PC-9 (cell line): ENCODE data around the gene SHKBP1. TPM values are rescaled to one million over a fixed set of nuclear protein-coding genes. Genes with fewer than 3 reads are reported as not detected.
"Not testable (repeated sequence)": the region's sequence is repeated elsewhere in the genome, so short reads cannot be mapped to it uniquely, and the experiment has no call there.

ENCODE experiments used
- BruUV-seq: library from RNA; stranded (reverse); fragments of 400-500 nt; replicated peaks from 2 replicates; lab custom pipeline; 2021; lab: Mats Ljungman, UMichigan
- CTCF ChIA-PET: fragments of 300-600 bp; sonication (Branson Sonifier 250); formaldehyde crosslinking; loops from one replicate; lab custom pipeline; 2022; ENCODE audit warnings: antibody characterized with exemption; lab: Charles Lee
- POLR2A ChIA-PET: fragments of 300-600 bp; sonication (Branson Sonifier 250); formaldehyde crosslinking; loops from one replicate; lab custom pipeline; 2022; ENCODE audit warnings: antibody characterized with exemption; ENCODE audit not compliant: unreplicated experiment; lab: Charles Lee
- DNase-seq, 2 experiments: peaks; one replicate each; pipeline versions ENCODE4 v3.0.0 to v3.0.0-alpha.2; 2015 to 2022; ENCODE audit warnings: mixed read lengths in 1 of 2
- H2AFZ ChIP-seq: fragments of 200-600 bp; sonication (generic); 2 replicates; pipeline ENCODE4 v1.8.1; 2017; ENCODE audit warnings: antibody characterized with exemption
- H3F3A ChIP-seq: fragments of 200-600 bp; sonication (generic); 2 replicates; pipeline ENCODE4 v1.8.1; 2017; ENCODE audit warnings: antibody characterized with exemption, mild to moderate bottlenecking, low read depth; ENCODE audit not compliant: insufficient read depth
- H3K27ac ChIP-seq: fragments of 200-600 bp; sonication (generic); 2 replicates; pipeline ENCODE4 v1.6.1; 2016; ENCODE audit warnings: mixed run types
- H3K27me3 ChIP-seq: fragments of 200-600 bp; sonication (generic); 2 replicates; pipeline ENCODE4 v1.6.1; 2016; ENCODE audit warnings: low read depth, mixed run types; ENCODE audit not compliant: insufficient read depth
- H3K36me3 ChIP-seq: fragments of 200-600 bp; sonication (generic); 2 replicates; pipeline ENCODE4 v1.6.1; 2016; ENCODE audit warnings: low read depth, mixed run types
- H3K4me1 ChIP-seq: fragments of 200-600 bp; sonication (generic); replicated peaks from 2 replicates; pipeline ENCODE4 v1.6.1; 2016; ENCODE audit warnings: mixed run types; ENCODE audit not compliant: insufficient read depth
- H3K4me2 ChIP-seq: fragments of 200-600 bp; sonication (generic); 2 replicates; pipeline ENCODE4 v1.6.1; 2017; ENCODE audit warnings: mixed run types
- H3K4me3 ChIP-seq: fragments of 200-600 bp; sonication (generic); 2 replicates; pipeline ENCODE4 v1.6.1; 2016; ENCODE audit warnings: mixed run types
- H3K79me2 ChIP-seq: fragments of 200-600 bp; sonication (generic); 2 replicates; pipeline ENCODE4 v1.6.1; 2017; ENCODE audit warnings: low read depth, mixed run types
- H3K9me2 ChIP-seq: fragments of 200-600 bp; sonication (generic); 2 replicates; pipeline ENCODE4 v1.8.1; 2017; ENCODE audit warnings: mild to moderate bottlenecking; ENCODE audit not compliant: insufficient read depth
- H3K9me3 ChIP-seq: fragments of 200-600 bp; sonication (generic); 2 replicates; pipeline ENCODE4 v1.8.1; 2016; ENCODE audit warnings: low read depth; ENCODE audit not compliant: insufficient read depth
- H4K20me1 ChIP-seq: fragments of 200-600 bp; sonication (generic); 2 replicates; pipeline ENCODE4 v1.8.1; 2017; ENCODE audit not compliant: insufficient read depth
- EZH2 ChIP-seq: fragments of 200-600 bp; sonication (generic); IDR thresholded peaks from 2 replicates; pipeline ENCODE4 v1.8.0; 2017; ENCODE audit warnings: antibody characterized with exemption, low read depth
- intact Hi-C: fragments of 100-400 bp; cut with micrococcal nuclease; formaldehyde crosslinking; loops from one replicate; pipeline ENCODE4 v1.10.0; 2022; ENCODE audit not compliant: unreplicated experiment
- total RNA-seq: library from RNA; stranded (reverse); gene quantifications from 2 replicates; pipeline ENCODE4 v1.2.3, GENCODE V29; 2021
- TF ChIP-seq, protein P1 (sequence below): fragments of 200-600 bp; sonication (generic); conservative IDR thresholded peaks from 2 replicates; pipeline ENCODE4 v1.6.1; 2017; ENCODE audit warnings: mixed run types, antibody characterized with exemption, mild to moderate bottlenecking, moderate library complexity

Gene SHKBP1
- total RNA-seq, 1 experiment from 2014 or later: 90.1 TPM

DNA sequence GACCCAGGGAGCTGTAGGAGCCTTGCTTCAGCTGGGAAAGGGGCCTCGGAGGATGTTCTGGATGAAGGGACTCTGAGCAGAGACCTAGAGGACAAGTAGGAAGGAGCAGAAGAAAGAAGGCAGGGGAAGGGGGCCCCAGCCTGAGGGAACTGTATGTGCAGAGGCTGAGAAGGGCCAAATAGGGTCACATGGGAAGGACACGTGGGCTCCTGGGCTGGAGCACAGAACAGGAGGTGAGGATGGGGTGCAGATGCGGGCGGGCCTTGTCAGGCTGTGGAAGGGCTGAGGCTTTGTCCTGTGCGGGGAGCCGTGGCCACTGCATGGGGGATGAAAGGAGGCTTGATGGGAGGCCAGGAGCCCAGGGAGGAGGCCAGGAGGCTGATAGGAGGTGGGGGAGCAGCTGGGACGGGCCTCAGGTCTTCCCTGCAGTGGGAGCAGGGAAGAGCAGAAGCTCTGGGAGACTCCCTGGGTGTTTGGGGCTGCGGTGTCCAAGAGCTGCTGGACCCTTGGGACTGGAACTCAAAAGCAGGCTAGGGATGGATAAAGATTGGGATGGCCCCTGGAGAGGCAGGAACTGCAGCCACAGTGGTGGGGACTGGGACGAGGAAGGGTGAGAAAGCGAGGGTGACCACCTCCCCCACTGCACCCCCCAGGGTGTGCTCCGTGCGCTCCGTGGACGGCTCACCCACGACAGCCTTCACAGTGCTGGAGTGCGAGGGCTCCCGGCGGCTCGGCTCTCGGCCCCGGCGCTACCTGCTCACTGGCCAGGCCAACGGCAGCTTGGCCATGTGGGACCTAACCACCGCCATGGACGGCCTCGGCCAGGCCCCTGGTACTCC, 13.1 kb downstream of the SHKBP1 start:
- DNase-seq: no peak
- H3K36me3 ChIP-seq: no peaks in the 10 kb centered on the region
- BruUV-seq: no TSS peak
- no peak overlapping the region for H3K27ac ChIP-seq
- ChIA-PET POLR2A (no interaction called here), CTCF (interaction anchor here (0.7 kb wide), 1 partner anchor 90 kb away, joined by 4 read pairs; no protein-coding TSS in a partner anchor)
- H3F3A ChIP-seq: peaks cover 17% of the 10 kb centered on the region
- H4K20me1 ChIP-seq: no peaks in the 10 kb centered on the region
- intact Hi-C loops: no loop called here
- no peaks in the 10 kb centered on the region for H3K79me2 ChIP-seq
- no peak overlapping the region for H3K4me2 ChIP-seq
- no peak overlapping the region for H2AFZ ChIP-seq
- H3K4me1 ChIP-seq: peaks cover 8% of the 10 kb centered on the region; the same call in 1 of the 2 replicates
- TF ChIP-seq, protein P1, sequence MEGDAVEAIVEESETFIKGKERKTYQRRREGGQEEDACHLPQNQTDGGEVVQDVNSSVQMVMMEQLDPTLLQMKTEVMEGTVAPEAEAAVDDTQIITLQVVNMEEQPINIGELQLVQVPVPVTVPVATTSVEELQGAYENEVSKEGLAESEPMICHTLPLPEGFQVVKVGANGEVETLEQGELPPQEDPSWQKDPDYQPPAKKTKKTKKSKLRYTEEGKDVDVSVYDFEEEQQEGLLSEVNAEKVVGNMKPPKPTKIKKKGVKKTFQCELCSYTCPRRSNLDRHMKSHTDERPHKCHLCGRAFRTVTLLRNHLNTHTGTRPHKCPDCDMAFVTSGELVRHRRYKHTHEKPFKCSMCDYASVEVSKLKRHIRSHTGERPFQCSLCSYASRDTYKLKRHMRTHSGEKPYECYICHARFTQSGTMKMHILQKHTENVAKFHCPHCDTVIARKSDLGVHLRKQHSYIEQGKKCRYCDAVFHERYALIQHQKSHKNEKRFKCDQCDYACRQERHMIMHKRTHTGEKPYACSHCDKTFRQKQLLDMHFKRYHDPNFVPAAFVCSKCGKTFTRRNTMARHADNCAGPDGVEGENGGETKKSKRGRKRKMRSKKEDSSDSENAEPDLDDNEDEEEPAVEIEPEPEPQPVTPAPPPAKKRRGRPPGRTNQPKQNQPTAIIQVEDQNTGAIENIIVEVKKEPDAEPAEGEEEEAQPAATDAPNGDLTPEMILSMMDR: no peak
- TF ChIP-seq EZH2: no peak
- no peaks in the 10 kb centered on the region for H3K27me3 ChIP-seq
- H3K9me2 ChIP-seq: no peaks in the 10 kb centered on the region
- no peaks in the 10 kb centered on the region for H3K9me3 ChIP-seq
- no peak overlapping the region for H3K4me3 ChIP-seq

- Histone ChIP-seq H3K9me2 (no peaks in the 10 kb centered on the region), H3K4me3 (no peak overlapping the region), H3F3A (peaks cover 9% of the 10 kb centered on the region), H3K79me2 (no peaks in the 10 kb centered on the region), H3K9me3 (no peaks in the 10 kb centered on the region), H3K27me3 (no peaks in the 10 kb centered on the region), H4K20me1 (no peaks in the 10 kb centered on the region), H3K36me3 (no peaks in the 10 kb centered on the region), H3K27ac (no peak overlapping the region), H2AFZ (no peak overlapping the region), H3K4me1 (no peaks in the 10 kb centered on the region), H3K4me2 (no peak overlapping the region)
- intact Hi-C loops: no loop called here
- TF ChIP-seq, protein P1: no peak
- no peak for TF ChIP-seq EZH2
- DNase-seq: no peak
- BruUV-seq: TSS peak; percentile 15
- ChIA-PET POLR2A (no interaction called here), CTCF (no interaction called here)
These were observed 14.0 kb downstream of the SHKBP1 start for GRCh38 chr19:40590464-40591265.

DNA sequence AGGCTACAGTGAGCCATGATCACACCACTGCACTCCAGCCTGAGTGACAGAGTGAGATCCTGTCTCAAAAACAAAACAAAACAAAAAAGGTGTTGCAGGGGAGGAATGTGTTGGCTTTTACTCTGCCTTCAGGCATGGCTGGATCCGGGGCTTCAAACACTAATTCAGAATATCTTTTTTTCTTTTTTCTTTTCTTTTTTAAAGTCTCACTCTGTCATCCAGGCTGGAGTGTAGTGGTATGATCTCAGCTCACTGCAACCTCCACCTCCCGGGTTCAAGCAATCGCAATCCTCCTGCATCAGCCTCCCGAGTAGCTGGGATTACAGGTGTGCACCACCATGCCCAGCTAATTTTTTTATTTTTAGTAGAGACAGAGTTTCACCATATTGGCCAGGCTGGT, 15.1 kb downstream of the SHKBP1 start:
- CTCF ChIA-PET: not testable (repeated sequence)

More for the DNA sequence above, 15.1 kb downstream of the SHKBP1 start:
- H3K9me2 ChIP-seq, H3K36me3 ChIP-seq, H4K20me1 ChIP-seq, H3K4me1 ChIP-seq, H3K4me2 ChIP-seq, H3K4me3 ChIP-seq, H3F3A ChIP-seq, H3K27ac ChIP-seq, H3K9me3 ChIP-seq, POLR2A ChIA-PET, DNase-seq, H3K27me3 ChIP-seq, intact Hi-C loops, BruUV-seq, H2AFZ ChIP-seq, H3K79me2 ChIP-seq: not testable (repeated sequence)
